ENCODE measurements around the gene AGPS.

AGPS gene

DNA sequence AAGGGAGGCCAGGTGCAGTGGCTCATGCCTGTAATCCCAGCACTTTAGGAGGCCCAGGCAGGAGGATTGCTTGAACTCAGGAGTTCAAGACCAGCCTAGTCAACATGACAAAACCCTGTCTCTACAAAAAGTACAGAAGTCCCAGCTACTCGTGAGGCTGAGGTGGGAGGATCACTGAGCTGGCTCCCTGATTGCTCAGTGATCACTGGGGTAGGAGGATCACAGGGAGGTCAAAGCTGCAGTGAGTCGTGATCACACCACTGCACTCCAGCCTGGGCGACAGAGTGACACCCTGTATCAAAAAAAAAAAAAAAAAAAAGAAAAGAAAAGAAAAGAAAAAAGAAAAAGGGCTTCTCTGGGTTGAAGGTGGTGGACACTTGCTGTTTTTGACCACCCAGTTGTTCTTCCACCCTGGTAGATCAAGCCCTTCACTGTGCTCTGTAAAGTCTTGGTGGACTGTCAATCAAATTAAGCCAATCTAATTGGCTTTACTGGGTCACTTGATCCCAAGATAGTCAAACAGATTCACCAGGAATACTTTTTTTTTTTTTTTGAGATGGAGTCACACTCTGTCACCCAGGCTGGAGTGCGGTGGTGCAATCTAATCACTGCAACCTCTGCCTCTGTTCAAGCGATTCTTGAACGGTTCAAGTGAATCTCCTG is 191.6 kb downstream of the AGPS start:
- Mint-ChIP-seq H3K4me1 (peaks cover 6% of the 10 kb centered on the region), H3K9me3 (no peaks in the 10 kb centered on the region), H3K36me3 (ENCODE audit: insufficient read depth) (no peaks in the 10 kb centered on the region), H3K27ac (ENCODE audit: low read depth) (no peak overlapping the region), H3K4me3 (no peak overlapping the region), H3K27me3 (peaks cover 13% of the 10 kb centered on the region)
- ATAC-seq (replicated peaks; ENCODE audit: extremely low read depth, poor library complexity, severe bottlenecking) = no peak
- no peak for DNase-seq (ENCODE audit: low spot score in 2 of 2)

DNA sequence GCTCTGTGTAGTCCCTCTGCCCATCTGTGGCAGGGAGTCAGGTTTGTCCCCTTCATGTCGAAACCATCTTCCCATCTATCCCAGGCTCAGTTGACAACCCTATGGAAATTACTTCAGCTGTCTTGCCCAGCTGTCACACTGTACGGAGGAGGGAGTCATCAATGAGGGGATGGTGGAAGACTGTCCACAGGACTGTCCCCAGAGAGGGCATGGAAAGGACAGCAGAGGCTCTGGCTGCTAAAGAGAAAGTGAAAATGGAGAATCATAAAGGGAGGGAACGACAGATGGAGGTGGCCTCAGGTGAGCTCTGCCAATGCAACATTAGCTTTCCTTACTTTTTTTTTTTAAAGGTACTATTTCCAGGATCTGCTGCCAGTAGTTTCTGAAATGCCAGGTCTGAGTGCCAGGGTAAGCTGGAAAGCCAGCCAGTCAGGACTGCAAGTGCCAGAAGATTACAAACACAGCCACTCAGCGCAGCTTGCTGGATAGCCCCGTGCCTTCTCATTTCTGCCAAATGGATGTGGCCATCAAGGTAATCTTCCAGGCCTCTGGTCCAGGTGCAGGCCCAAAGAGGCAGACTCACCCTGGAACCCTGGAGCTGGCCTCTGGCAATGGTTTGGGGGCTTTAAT is 192.8 kb downstream of the AGPS start:
- Mint-ChIP-seq H3K36me3 (ENCODE audit: insufficient read depth) (no peaks in the 10 kb centered on the region), H3K4me1 (peaks cover 6% of the 10 kb centered on the region), H3K27me3 (peaks cover 25% of the 10 kb centered on the region), H3K9me3 (no peaks in the 10 kb centered on the region), H3K4me3 (no peak overlapping the region), H3K27ac (ENCODE audit: low read depth) (no peak overlapping the region)
- ATAC-seq (replicated peaks; ENCODE audit: extremely low read depth, poor library complexity, severe bottlenecking) (no peak), DNase-seq (ENCODE audit: low spot score in 2 of 2) (no peak)

DNA sequence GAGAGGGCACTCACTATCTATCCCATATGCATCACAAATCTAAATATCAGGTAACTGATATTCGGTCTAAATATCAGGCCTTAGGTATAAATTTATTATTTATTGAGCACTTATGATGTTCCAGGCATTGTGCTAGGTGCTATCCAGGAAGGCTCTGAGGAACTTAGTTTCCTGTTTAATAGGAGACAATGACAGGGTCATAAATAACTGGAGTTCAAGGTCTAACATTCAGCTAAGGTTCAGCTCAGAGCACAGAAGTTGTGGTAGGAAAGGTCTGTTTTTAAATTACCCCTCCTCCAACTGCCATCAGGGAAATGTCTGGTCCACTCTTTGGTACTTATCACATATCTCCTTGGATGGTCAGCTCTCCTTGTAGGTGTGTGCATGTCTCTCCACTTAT is 193.6 kb downstream of the AGPS start:
- no peaks in the 10 kb centered on the region for H3K9me3 Mint-ChIP-seq
- no peak overlapping the region for H3K27ac Mint-ChIP-seq (ENCODE audit: low read depth)
- no peaks in the 10 kb centered on the region for H3K36me3 Mint-ChIP-seq (ENCODE audit: insufficient read depth)
- ATAC-seq (replicated peaks; ENCODE audit: extremely low read depth, poor library complexity, severe bottlenecking) = no peak
- H3K4me3 Mint-ChIP-seq = no peak overlapping the region
- H3K4me1 Mint-ChIP-seq = peaks cover 6% of the 10 kb centered on the region
- no peak for DNase-seq (ENCODE audit: low spot score in 2 of 2)
- peaks cover 33% of the 10 kb centered on the region for H3K27me3 Mint-ChIP-seq

DNA sequence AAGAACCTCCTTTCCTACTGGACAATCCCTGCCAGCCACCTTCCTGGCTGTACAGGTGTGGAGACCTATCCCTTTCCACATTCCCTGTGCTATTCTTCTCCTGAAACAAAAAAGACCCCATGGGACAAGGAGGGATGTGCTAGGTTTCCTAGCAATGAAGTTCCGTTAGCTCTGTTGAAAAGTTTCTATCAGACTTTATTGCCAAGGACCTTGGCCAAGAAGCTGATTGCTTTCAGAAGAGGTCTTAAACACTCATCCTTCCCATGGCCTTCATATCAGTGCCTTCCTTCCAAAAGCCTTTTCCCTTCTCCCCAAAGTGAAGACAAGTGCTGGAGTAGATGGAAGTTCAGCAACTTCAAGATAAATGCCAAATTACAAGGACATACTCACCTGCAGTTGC is 194.8 kb downstream of the AGPS start:
- Mint-ChIP-seq H3K4me1 (peaks cover 6% of the 10 kb centered on the region), H3K9me3 (no peaks in the 10 kb centered on the region), H3K36me3 (ENCODE audit: insufficient read depth) (no peaks in the 10 kb centered on the region), H3K27me3 (peaks cover 32% of the 10 kb centered on the region), H3K4me3 (no peak overlapping the region), H3K27ac (ENCODE audit: low read depth) (no peak overlapping the region)
- ATAC-seq (replicated peaks; ENCODE audit: extremely low read depth, poor library complexity, severe bottlenecking) = no peak
- no peak for DNase-seq (ENCODE audit: low spot score in 2 of 2)

DNA sequence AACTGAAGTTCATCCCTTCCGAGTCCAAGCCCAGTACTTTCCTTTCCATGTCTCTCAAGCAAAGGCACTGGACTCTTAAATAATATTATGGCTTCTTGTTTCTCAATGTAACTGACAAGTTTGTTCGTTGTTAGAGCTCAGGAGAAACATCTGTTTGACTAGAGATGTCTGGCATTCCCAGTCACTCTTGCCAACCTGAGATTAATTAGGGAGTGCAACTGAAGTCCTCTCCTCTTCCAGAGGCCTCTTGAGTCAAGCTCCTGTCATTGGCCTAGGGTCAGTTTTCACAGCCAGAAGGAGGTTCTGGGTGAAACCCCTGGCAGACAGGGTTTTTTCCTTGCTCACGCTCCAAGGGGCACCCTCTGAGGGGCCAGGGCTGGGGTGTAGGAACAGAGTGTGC is 196.1 kb downstream of the AGPS start:
- DNase-seq (ENCODE audit: low spot score in 2 of 2) = no peak
- H3K36me3 Mint-ChIP-seq (ENCODE audit: insufficient read depth) = no peaks in the 10 kb centered on the region
- no peak overlapping the region for H3K4me3 Mint-ChIP-seq
- no peaks in the 10 kb centered on the region for H3K9me3 Mint-ChIP-seq
- no peak overlapping the region for H3K27ac Mint-ChIP-seq (ENCODE audit: low read depth)
- H3K27me3 Mint-ChIP-seq = peaks cover 43% of the 10 kb centered on the region
- ATAC-seq (replicated peaks; ENCODE audit: extremely low read depth, poor library complexity, severe bottlenecking) = no peak
- H3K4me1 Mint-ChIP-seq = peaks cover 6% of the 10 kb centered on the region

DNA sequence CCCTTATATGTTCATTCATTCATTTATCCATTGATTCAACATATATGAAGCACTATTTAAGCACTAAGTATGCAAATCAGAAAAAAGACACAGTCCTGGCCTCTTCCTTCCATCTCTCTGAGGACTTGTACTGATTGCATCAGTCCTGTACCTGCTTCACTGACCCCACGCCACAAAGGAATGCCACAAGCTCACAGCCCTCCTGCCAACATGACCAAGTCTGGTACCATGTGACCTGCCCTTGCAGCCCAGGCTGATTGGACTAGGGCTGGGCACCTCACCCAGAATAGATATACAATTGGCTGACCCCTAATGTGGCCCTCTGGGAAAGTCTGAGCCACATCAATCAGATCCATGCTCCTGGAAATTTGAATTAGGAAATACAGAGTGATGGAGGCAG is 196.6 kb downstream of the AGPS start:
- ATAC-seq (replicated peaks; ENCODE audit: extremely low read depth, poor library complexity, severe bottlenecking) = no peak
- DNase-seq (ENCODE audit: low spot score in 2 of 2) = no peak
- Mint-ChIP-seq H3K4me1 (peaks cover 6% of the 10 kb centered on the region), H3K4me3 (no peak overlapping the region), H3K27me3 (peaks cover 48% of the 10 kb centered on the region), H3K9me3 (no peaks in the 10 kb centered on the region), H3K36me3 (ENCODE audit: insufficient read depth) (no peaks in the 10 kb centered on the region), H3K27ac (ENCODE audit: low read depth) (no peak overlapping the region)

DNA sequence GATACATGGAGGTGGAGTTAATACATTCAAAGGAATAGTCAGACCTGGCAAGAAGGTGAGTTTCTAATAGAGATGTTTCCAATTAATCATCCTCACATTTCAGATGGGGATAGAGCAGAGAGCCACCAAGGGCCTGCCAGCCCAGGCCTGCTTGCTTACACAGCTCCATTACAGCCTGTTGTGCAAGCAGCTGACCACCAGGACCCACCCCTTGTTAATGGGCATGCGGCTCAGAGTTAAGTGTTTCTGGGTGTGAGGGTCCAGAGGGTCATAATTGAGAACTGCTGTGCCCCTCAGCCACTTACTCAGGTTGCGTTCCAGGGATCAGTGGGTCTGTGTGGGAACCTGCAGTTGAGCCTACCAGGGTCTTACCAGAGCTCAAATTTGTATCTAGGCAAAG is 199.8 kb downstream of the AGPS start:
- H3K9me3 Mint-ChIP-seq = no peaks in the 10 kb centered on the region
- no peak overlapping the region for H3K4me3 Mint-ChIP-seq
- DNase-seq (ENCODE audit: low spot score in 2 of 2) (no peak), ATAC-seq (replicated peaks; ENCODE audit: extremely low read depth, poor library complexity, severe bottlenecking) (no peak)
- no peaks in the 10 kb centered on the region for H3K36me3 Mint-ChIP-seq (ENCODE audit: insufficient read depth)
- H3K4me1 Mint-ChIP-seq = no peaks in the 10 kb centered on the region
- H3K27me3 Mint-ChIP-seq = peaks cover 49% of the 10 kb centered on the region
- no peak overlapping the region for H3K27ac Mint-ChIP-seq (ENCODE audit: low read depth)

DNA sequence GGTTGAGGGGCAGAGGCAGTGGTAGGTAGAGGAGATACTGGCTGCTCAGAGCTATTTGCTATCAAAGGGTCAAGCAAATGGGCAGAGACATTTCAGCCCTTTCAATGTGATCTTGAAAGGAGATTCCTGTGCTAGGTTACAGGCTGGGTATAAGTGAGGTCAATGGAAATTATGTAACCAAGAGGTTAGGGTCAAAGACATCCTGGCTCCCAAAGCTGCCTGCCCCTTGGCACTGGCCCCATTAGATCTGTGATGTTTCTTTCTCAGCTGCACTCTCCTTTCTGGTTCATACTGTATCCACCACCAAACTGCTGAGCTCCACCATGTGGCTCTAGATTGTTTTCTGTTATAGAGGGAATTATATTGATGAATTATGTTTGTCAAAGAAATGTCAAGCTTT is 200.4 kb downstream of the AGPS start:
- Mint-ChIP-seq H3K27ac (ENCODE audit: low read depth) (no peak overlapping the region), H3K27me3 (peaks cover 49% of the 10 kb centered on the region), H3K9me3 (no peaks in the 10 kb centered on the region), H3K4me1 (no peaks in the 10 kb centered on the region), H3K4me3 (no peak overlapping the region), H3K36me3 (ENCODE audit: insufficient read depth) (no peaks in the 10 kb centered on the region)
- DNase-seq (ENCODE audit: low spot score in 2 of 2) (no peak), ATAC-seq (replicated peaks; ENCODE audit: extremely low read depth, poor library complexity, severe bottlenecking) (no peak)

DNA sequence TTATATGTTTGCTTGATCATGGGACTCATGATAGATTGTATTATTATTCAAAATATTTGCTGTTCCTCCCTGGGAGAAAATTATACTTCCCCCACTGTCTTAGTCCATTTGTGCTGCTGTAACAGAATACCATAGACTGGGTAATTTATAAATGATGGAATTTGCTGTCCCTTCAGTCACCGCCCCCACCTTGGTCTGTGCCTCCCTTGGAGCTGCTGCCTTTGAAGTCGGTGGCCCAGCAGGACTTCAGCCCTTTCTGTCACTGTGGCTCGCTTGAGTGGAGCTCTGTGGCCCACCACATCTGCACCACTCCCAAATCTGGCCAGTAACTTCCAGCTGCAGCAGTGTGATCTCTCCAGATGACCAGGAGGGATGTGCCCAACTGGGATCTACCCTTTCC is 200.8 kb downstream of the AGPS start:
- H3K4me1 Mint-ChIP-seq = no peaks in the 10 kb centered on the region
- no peaks in the 10 kb centered on the region for H3K36me3 Mint-ChIP-seq (ENCODE audit: insufficient read depth)
- peaks cover 49% of the 10 kb centered on the region for H3K27me3 Mint-ChIP-seq
- ATAC-seq (replicated peaks; ENCODE audit: extremely low read depth, poor library complexity, severe bottlenecking) = no peak
- DNase-seq (ENCODE audit: low spot score in 2 of 2) = no peak
- no peak overlapping the region for H3K4me3 Mint-ChIP-seq
- no peaks in the 10 kb centered on the region for H3K9me3 Mint-ChIP-seq
- no peak overlapping the region for H3K27ac Mint-ChIP-seq (ENCODE audit: low read depth)
